Smooth muscle cell (in vitro differentiated cells): Measurements from ENCODE around the gene GALNT18. TPM values are rescaled to one million over a fixed set of nuclear protein-coding genes. Genes with fewer than 3 reads are reported as not detected.

Experiments used
- DNase-seq: peaks from one replicate; lab custom pipeline; 2025; ENCODE audit not compliant: unreplicated experiment; lab: John Stamatoyannopoulos, UW
- H2AFZ ChIP-seq: fragments of 200-600 bp; sonication (generic); 2 replicates; pipeline ENCODE4 v1.6.0; 2016; ENCODE audit warnings: antibody characterized with exemption, low read depth, mild to moderate bottlenecking
- H3F3A ChIP-seq: fragments of 200-600 bp; sonication (generic); 2 replicates; pipeline ENCODE4 v1.6.0; 2017; ENCODE audit warnings: antibody characterized with exemption, low read depth
- H3K27ac ChIP-seq: fragments of 200-600 bp; sonication (generic); 2 replicates; pipeline ENCODE4 v1.5.1; 2016; ENCODE audit warnings: low read depth, mild to moderate bottlenecking
- H3K27me3 ChIP-seq: fragments of 200-600 bp; sonication (generic); 2 replicates; pipeline ENCODE4 v1.6.1; 2016; ENCODE audit warnings: low read depth, mild to moderate bottlenecking
- H3K36me3 ChIP-seq: fragments of 200-600 bp; sonication (generic); 2 replicates; pipeline ENCODE4 v1.5.1; 2016; ENCODE audit warnings: low read depth
- H3K4me1 ChIP-seq: fragments of 200-600 bp; sonication (generic); 2 replicates; pipeline ENCODE4 v1.5.1; 2016; ENCODE audit warnings: low read depth
- H3K4me2 ChIP-seq: fragments of 200-600 bp; sonication (generic); 2 replicates; pipeline ENCODE4 v1.6.0; 2016; ENCODE audit warnings: mild to moderate bottlenecking
- H3K4me3 ChIP-seq: fragments of 200-600 bp; sonication (generic); 2 replicates; pipeline ENCODE4 v1.5.1; 2016; ENCODE audit warnings: mild to moderate bottlenecking
- H3K79me2 ChIP-seq: fragments of 200-600 bp; sonication (generic); 2 replicates; pipeline ENCODE4 v1.6.0; 2016; ENCODE audit warnings: low read depth, mild to moderate bottlenecking
- H3K9ac ChIP-seq: fragments of 200-600 bp; sonication (generic); 2 replicates; pipeline ENCODE4 v1.6.0; 2016; ENCODE audit warnings: low read depth
- H3K9me3 ChIP-seq: fragments of 200-600 bp; sonication (generic); replicated peaks from 2 replicates; pipeline ENCODE4 v1.5.1; 2016; ENCODE audit warnings: low read depth
- H4K20me1 ChIP-seq: fragments of 200-600 bp; sonication (generic); 2 replicates; pipeline ENCODE4 v1.6.0; 2016; ENCODE audit warnings: low read depth
- CTCF ChIP-seq: fragments of 200-600 bp; sonication (generic); IDR thresholded peaks from 2 replicates; pipeline ENCODE4 v1.5.1; 2017; ENCODE audit warnings: borderline replicate concordance, mild to moderate bottlenecking, antibody characterized with exemption; ENCODE audit not compliant: insufficient read depth, poor library complexity, severe bottlenecking
- WGBS: methylation state at CpG from one replicate; pipeline ENCODE4 v1.1.7; 2016; ENCODE audit warnings: low lambda C conversion rate; 5-methylcytosine and 5-hydroxymethylcytosine counted together
- polyA plus RNA-seq: library from polyadenylated mRNA; unstranded; fragments of >200 nt; fragmentation: Nextera tagmentation; extraction: Ambion mirVana; gene quantifications from 2 replicates; pipeline ENCODE4 v1.2.1, GENCODE V29; 2016
- total RNA-seq: library from RNA; depleted of rRNA; stranded (reverse); fragments of >200 nt; gene quantifications from 2 replicates; pipeline ENCODE4 v1.2.3, GENCODE V29; 2014

GALNT18 gene
- total and polyA plus RNA-seq, 2 experiments from 2014 or later, result 11.5 to 16.3 TPM

- no peaks in the 10 kb centered on the region for H3K27me3 ChIP-seq
- no peak overlapping the region for H3K4me3 ChIP-seq
- no peak overlapping the region for H3K27ac ChIP-seq
- H3K36me3 ChIP-seq, result no peaks in the 10 kb centered on the region
- DNase-seq, result no peak
- no peak overlapping the region for H2AFZ ChIP-seq
- peaks cover 9% of the 10 kb centered on the region for H3K4me1 ChIP-seq
- no peak overlapping the region for H3K9ac ChIP-seq
- H3K79me2 ChIP-seq, result no peaks in the 10 kb centered on the region
- H3K9me3 ChIP-seq, result no peaks in the 10 kb centered on the region
- H4K20me1 ChIP-seq, result no peaks in the 10 kb centered on the region
- WGBS, result 100% methylated on average over 1 of the region's 6 CpGs
- H3K4me2 ChIP-seq, result no peak overlapping the region
- no peaks in the 10 kb centered on the region for H3F3A ChIP-seq
- TF ChIP-seq CTCF, result no peak
Observed at GRCh38 chr11:11247086-11247485, 374.7 kb downstream of the GALNT18 start.

- H2AFZ ChIP-seq, result no peak overlapping the region
- TF ChIP-seq CTCF, result no peak
- no peak overlapping the region for H3K4me3 ChIP-seq
- no peaks in the 10 kb centered on the region for H3K27me3 ChIP-seq
- H3K79me2 ChIP-seq, result no peaks in the 10 kb centered on the region
- no peaks in the 10 kb centered on the region for H4K20me1 ChIP-seq
- peaks cover 9% of the 10 kb centered on the region for H3K4me1 ChIP-seq
- H3F3A ChIP-seq, result no peaks in the 10 kb centered on the region
- 95% methylated on average over 1 of the region's 1 CpG for WGBS
- no peak overlapping the region for H3K4me2 ChIP-seq
- no peaks in the 10 kb centered on the region for H3K36me3 ChIP-seq
- no peak overlapping the region for H3K27ac ChIP-seq
- no peaks in the 10 kb centered on the region for H3K9me3 ChIP-seq
- DNase-seq, result no peak
- H3K9ac ChIP-seq, result no peak overlapping the region
Observed at GRCh38 chr11:11246166-11246565, 375.6 kb downstream of the GALNT18 start.

- Histone ChIP-seq H3K4me2 (no peak overlapping the region), H4K20me1 (no peaks in the 10 kb centered on the region), H3K9me3 (no peaks in the 10 kb centered on the region), H3K4me1 (peaks cover 9% of the 10 kb centered on the region), H3F3A (no peaks in the 10 kb centered on the region), H3K9ac (no peak overlapping the region), H3K4me3 (no peak overlapping the region), H3K27me3 (no peaks in the 10 kb centered on the region), H2AFZ (no peak overlapping the region), H3K27ac (no peak overlapping the region), H3K36me3 (no peaks in the 10 kb centered on the region), H3K79me2 (no peaks in the 10 kb centered on the region)
- no peak for DNase-seq
- WGBS, result 92% methylated on average over 3 of the region's 3 CpGs
- no peak for TF ChIP-seq CTCF
Observed at GRCh38 chr11:11245453-11245852, 376.4 kb downstream of the GALNT18 start.

- WGBS, result 84% methylated on average over 2 of the region's 2 CpGs
- Histone ChIP-seq H3K27ac (no peak overlapping the region), H3F3A (no peaks in the 10 kb centered on the region), H3K9me3 (no peaks in the 10 kb centered on the region), H2AFZ (no peak overlapping the region), H3K9ac (no peak overlapping the region), H4K20me1 (no peaks in the 10 kb centered on the region), H3K27me3 (no peaks in the 10 kb centered on the region), H3K4me2 (no peak overlapping the region), H3K4me3 (no peak overlapping the region), H3K4me1 (peaks cover 9% of the 10 kb centered on the region), H3K79me2 (no peaks in the 10 kb centered on the region), H3K36me3 (no peaks in the 10 kb centered on the region)
- TF ChIP-seq CTCF, result no peak
- no peak for DNase-seq
Observed at GRCh38 chr11:11244470-11245080, 377.2 kb downstream of the GALNT18 start.
